GM12878 (cell line): ENCODE data around the gene MCFD2. TPM values are rescaled to one million over a fixed set of nuclear protein-coding genes. Genes with fewer than 3 reads are reported as not detected.

Experiments used
- ATAC-seq: fragments of 200-7000 bp; cut with Tn5 transposase; 3 replicates; pipeline ENCODE4 v1.9.1; 2020; ENCODE audit warnings: mild to moderate bottlenecking, moderate library complexity
- BruUV-seq: library from RNA; stranded (reverse); fragments of 400-500 nt; replicated peaks from 2 replicates; lab custom pipeline; 2021; lab: Mats Ljungman, UMichigan
- CTCF ChIA-PET: fragments of 300-600 bp; sonication (Branson Sonifier 250); formaldehyde crosslinking; extraction: SDS; loops from one replicate; lab custom pipeline; 2021; ENCODE audit warnings: inconsistent platforms; lab: Yijun Ruan, JAX
- POLR2A ChIA-PET: fragments of 350-600 bp; formaldehyde crosslinking; extraction: SDS; loops from one replicate; lab custom pipeline; 2021; ENCODE audit warnings: inconsistent platforms; lab: Charles Lee
- RAD21 ChIA-PET: fragments of 300-600 bp; sonication (Branson Sonifier 250); formaldehyde crosslinking; loops from one replicate; lab custom pipeline; 2023; ENCODE audit warnings: antibody characterized with exemption; ENCODE audit not compliant: unreplicated experiment; lab: Charles Lee
- SMC1A ChIA-PET: fragments of 300-600 bp; sonication (Branson Sonifier 250); formaldehyde crosslinking; loops from one replicate; lab custom pipeline; 2023; ENCODE audit not compliant: unreplicated experiment, uncharacterized antibody; lab: Charles Lee
- DNase-seq: peaks from one replicate; pipeline ENCODE4 v3.0.0-alpha.2; 2011; ENCODE audit warnings: low read depth, low spot score
- FAIRE-seq: peaks from 3 replicates; lab custom pipeline; 2011; peaks lifted over from hg19 to GRCh38; lab: Jason Lieb, UNC
- H2AFZ ChIP-seq: 2 replicates; pipeline ENCODE4 v1.6.0; 2011; ENCODE audit warnings: low read depth, low read length, control low read depth; ENCODE audit not compliant: control insufficient read depth
- H3K27ac ChIP-seq: 2 replicates; pipeline ENCODE4 v1.5.1; 2011; ENCODE audit warnings: control low read depth; ENCODE audit not compliant: control insufficient read depth, insufficient read depth
- H3K27me3 ChIP-seq, 2 experiments: replicated peaks in 1 of 2; 2 replicates each; pipeline versions ENCODE4 v1.6.0 to v1.6.1; 2011; ENCODE audit warnings: low read length in 1 of 2; ENCODE audit not compliant: control insufficient read depth in 2 of 2, insufficient read depth in 2 of 2
- H3K36me3 ChIP-seq, 2 experiments: 2 replicates each; pipeline ENCODE4 v1.5.1; 2011; ENCODE audit warnings: low read length in 1 of 2; ENCODE audit not compliant: control insufficient read depth in 2 of 2, insufficient read depth in 2 of 2
- H3K4me1 ChIP-seq: 2 replicates; pipeline ENCODE4 v1.6.1; 2011; ENCODE audit warnings: mild to moderate bottlenecking, low read length, moderate library complexity, mixed read lengths; ENCODE audit not compliant: control insufficient read depth, insufficient read depth
- H3K4me2 ChIP-seq: 2 replicates; pipeline ENCODE4 v1.6.0; 2011; ENCODE audit warnings: control low read depth; ENCODE audit not compliant: control insufficient read depth, insufficient read depth
- H3K4me3 ChIP-seq: fragments of 200-600 bp; sonication (generic); 2 replicates; pipeline ENCODE4 v1.5.1; 2016
- H3K79me2 ChIP-seq: 2 replicates; pipeline ENCODE4 v1.6.0; 2011; ENCODE audit warnings: low read length; ENCODE audit not compliant: control insufficient read depth, insufficient read depth
- H3K9ac ChIP-seq: 2 replicates; pipeline ENCODE4 v1.8.0; 2011; ENCODE audit warnings: low read length, control low read depth, mixed read lengths; ENCODE audit not compliant: control insufficient read depth, insufficient read depth
- H3K9me3 ChIP-seq: replicated peaks from 3 replicates; pipeline ENCODE4 v1.5.1; 2011; ENCODE audit warnings: mild to moderate bottlenecking, low read length; ENCODE audit not compliant: control insufficient read depth, insufficient read depth
- H4K20me1 ChIP-seq: 2 replicates; pipeline ENCODE4 v1.6.0; 2011; ENCODE audit not compliant: control insufficient read depth, insufficient read depth
- CBX3 ChIP-seq: fragments of 200-600 bp; sonication (generic); IDR thresholded peaks from 2 replicates; pipeline ENCODE4 v1.6.1; 2016; ENCODE audit warnings: low read depth, borderline replicate concordance
- CTCF ChIP-seq, 3 experiments: IDR thresholded peaks in 2 of 3; conservative IDR thresholded peaks in 1 of 3; 2 replicates each; pipeline ENCODE4 v1.5.1; 2011; ENCODE audit warnings: low read depth in 3 of 3, low read length in 3 of 3, mild to moderate bottlenecking in 3 of 3, control low read depth in 2 of 3, moderate library complexity in 2 of 3, inconsistent platforms in 1 of 3, mixed read lengths in 1 of 3; ENCODE audit not compliant: control insufficient read depth in 2 of 3, insufficient read depth in 1 of 3; ENCODE audit errors: extremely low read depth in 1 of 3
- PAX8 ChIP-seq: fragments of 450-650 bp; IDR thresholded peaks from 2 replicates; pipeline ENCODE4 v1.6.1; 2017; ENCODE audit warnings: mild to moderate bottlenecking, moderate library complexity
- REST ChIP-seq: IDR thresholded peaks from 2 replicates; pipeline ENCODE4 v1.6.1; 2012; ENCODE audit warnings: mild to moderate bottlenecking, low read depth, low read length
- SIN3A ChIP-seq: IDR thresholded peaks from 2 replicates; pipeline ENCODE4 v1.6.1; 2012; ENCODE audit warnings: low read depth, low read length, improper control_type of control experiment
- ZBED1 ChIP-seq: IDR thresholded peaks from 2 replicates; pipeline ENCODE4 v1.6.1; 2016; ENCODE audit warnings: borderline replicate concordance
- ZNF622 ChIP-seq: fragments of 450-650 bp; IDR thresholded peaks from 2 replicates; pipeline ENCODE4 v1.6.1; 2017; ENCODE audit warnings: mild to moderate bottlenecking, inconsistent platforms
- WGBS: methylation state at CpG from one replicate; pipeline ENCODE4 v1.1.6; 2016; ENCODE audit warnings: low lambda C conversion rate; ENCODE audit not compliant: insufficient replicate concordance, insufficient coverage; ENCODE audit errors: missing lambda C conversion rate; 5-methylcytosine and 5-hydroxymethylcytosine counted together
- in situ Hi-C: fragments of 300-500 bp; cut with MboI; formaldehyde crosslinking; loops from 9 replicates; pipeline ENCODE4 v1.14.3; 2018; ENCODE audit warnings: mixed read lengths
- intact Hi-C: fragments of 100-400 bp; cut with micrococcal nuclease; formaldehyde crosslinking; loops from one replicate; pipeline ENCODE4 v1.14.2; 2022; ENCODE audit not compliant: unreplicated experiment
- polyA plus RNA-seq, 11 experiments: library from polyadenylated mRNA; depleted of rRNA in 4 of 11; unstranded in 6 of 11; stranded (reverse) in 5 of 11; fragments of >200 nt; fragmentation: Nextera tagmentation in 4 of 11; fragmentation: Illumina TruSeq in 1 of 11; extraction: Ambion mirVana in 4 of 11; extraction: Trizol in 1 of 11; gene quantifications; 1 replicate in 1 of 11; 2 replicates in 10 of 11; pipeline versions ENCODE4 v1.2.1 to v1.2.3, GENCODE V29; 2011 to 2016; ENCODE audit warnings: inconsistent platforms in 2 of 11, missing spikeins in 2 of 11, low read depth in 1 of 11
- small RNA-seq: library from RNA; depleted of rRNA; stranded (forward); fragments of <200 nt; gene quantifications from one replicate; pipeline ENCODE3, GENCODE V24; 2014
- total RNA-seq, 4 experiments: library from RNA; depleted of rRNA in 3 of 4; stranded (reverse); fragments of >200 nt in 3 of 4; fragmentation: Illumina TruSeq in 1 of 4; extraction: Trizol in 1 of 4; gene quantifications; 2 replicates each; pipeline versions ENCODE4 v1.2.1 to v1.2.3, GENCODE V29; 2013 to 2021

Gene MCFD2
- total and polyA plus RNA-seq, 10 of the 15 experiments (the other 5 are each of a cell fraction or from before 2014, with no cell fraction given): 35.0 to 57.3 (median 40.3) TPM

GRCh38 chr2:46852124-46852523 is 63.5 kb downstream of the MCFD2 start:
- 22% methylated on average over 9 of the region's 9 CpGs for WGBS
- ChIA-PET SMC1A (no interaction called here), CTCF (no interaction called here), POLR2A (no interaction called here), RAD21 (no interaction called here)
- no peak for ATAC-seq
- no peaks in the 10 kb centered on the region for H3K36me3 ChIP-seq
- H3K9me3 ChIP-seq: no peaks in the 10 kb centered on the region
- no peak overlapping the region for H3K9ac ChIP-seq
- intact Hi-C loops: no loop called here
- H3K27ac ChIP-seq: no peak overlapping the region
- no peak for FAIRE-seq
- no peak overlapping the region for H3K4me2 ChIP-seq
- peaks cover 0 to 6% of the 10 kb centered on the region in 2 experiments; a peak in 3 of 4 replicates for H3K27me3 ChIP-seq
- TF ChIP-seq CTCF (IDR thresholded peaks at IDR 0.05 in 2 of 3, conservative IDR thresholded peaks at IDR 0.05 in 1 of 3; ENCODE audit: control insufficient read depth in 2 of 3, extremely low read depth in 1 of 3, insufficient read depth in 1 of 3, low read depth in 3 of 3, low read length in 3 of 3): no peak
- TF ChIP-seq REST: no peak
- TF ChIP-seq SIN3A: no peak
- TF ChIP-seq PAX8: no peak
- TF ChIP-seq CBX3: no peak
- no peak for TF ChIP-seq ZBED1
- TF ChIP-seq ZNF622: no peak
- TF ChIP-seq, all 136 proteins: peak for 0
- no TSS peak for BruUV-seq
- in situ Hi-C loops: no loop called here
- Histone ChIP-seq H3K4me3 (no peak overlapping the region), H3K4me1 (no peaks in the 10 kb centered on the region), H4K20me1 (no peaks in the 10 kb centered on the region), H3K79me2 (no peaks in the 10 kb centered on the region), H2AFZ (no peak overlapping the region)
- no peak for DNase-seq

Small RNAs within 50 kb of the gene (small RNA-seq; reads per million reads assigned to genes)
- not detected for gene AC093732.2

Other genes with a start within 250 kb of the MCFD2 start
- 4.4 and 4.7 TPM in 2 replicates for gene SOCS5, start 216.5 kb downstream of the MCFD2 start, total RNA-seq (2014; rRNA removed)
- 4.2 and 5.1 TPM in 2 replicates for gene SOCS5, start 216.5 kb downstream of the MCFD2 start, total RNA-seq (2014; rRNA removed; fragmentation: Illumina TruSeq; extraction: Trizol)
- 4.8 and 5.6 TPM in 2 replicates for gene SOCS5, start 216.5 kb downstream of the MCFD2 start, total RNA-seq (2021)
- gene SOCS5, start 216.5 kb downstream of the MCFD2 start, polyA plus RNA-seq (2011; rRNA removed): 9.3 and 13.4 TPM in 2 replicates
- 5.1 and 6.2 TPM in 2 replicates for gene SOCS5, start 216.5 kb downstream of the MCFD2 start, polyA plus RNA-seq (2014; fragmentation: Illumina TruSeq; extraction: Trizol)
- gene SOCS5, start 216.5 kb downstream of the MCFD2 start, polyA plus RNA-seq (2014; fragmentation: Nextera tagmentation; extraction: Ambion mirVana): 1 to 10 TPM in 1 of 2 experiments, under 1 TPM in 1; 0.82 to 1.6 TPM
- gene SOCS5, start 216.5 kb downstream of the MCFD2 start, polyA plus RNA-seq (2014; rRNA removed): 3.1 and 3.6 TPM in 2 replicates
- 1 to 10 TPM in 1 of 2 experiments, under 1 TPM in 1; 0.64 to 1.8 TPM for gene SOCS5, start 216.5 kb downstream of the MCFD2 start, polyA plus RNA-seq (2016; fragmentation: Nextera tagmentation; extraction: Ambion mirVana)
- gene TTC7A, start 25.4 kb upstream of the MCFD2 start, total RNA-seq (2014; rRNA removed): 32.3 and 32.5 TPM in 2 replicates
- 13.4 and 13.8 TPM in 2 replicates for gene TTC7A, start 25.4 kb upstream of the MCFD2 start, total RNA-seq (2014; rRNA removed; fragmentation: Illumina TruSeq; extraction: Trizol)
- gene TTC7A, start 25.4 kb upstream of the MCFD2 start, total RNA-seq (2021): 50.8 and 51.6 TPM in 2 replicates
- 9.8 and 18.7 TPM in 2 replicates for gene TTC7A, start 25.4 kb upstream of the MCFD2 start, polyA plus RNA-seq (2011; rRNA removed)
- 12.4 and 25.4 TPM in 2 replicates for gene TTC7A, start 25.4 kb upstream of the MCFD2 start, polyA plus RNA-seq (2014; fragmentation: Illumina TruSeq; extraction: Trizol)
- 1 to 10 TPM; 2.1 to 3.5 TPM for gene TTC7A, start 25.4 kb upstream of the MCFD2 start, polyA plus RNA-seq (2014; fragmentation: Nextera tagmentation; extraction: Ambion mirVana)
- gene TTC7A, start 25.4 kb upstream of the MCFD2 start, polyA plus RNA-seq (2014; rRNA removed): 28.3 and 28.8 TPM in 2 replicates
- 10 to 100 TPM in 1 of 2 experiments, 1 to 10 TPM in 1; 7.5 to 24.2 TPM for gene TTC7A, start 25.4 kb upstream of the MCFD2 start, polyA plus RNA-seq (2016; fragmentation: Nextera tagmentation; extraction: Ambion mirVana)
- 0.22 and 0.23 TPM in 2 replicates for gene STPG4, start 239.5 kb upstream of the MCFD2 start, total RNA-seq (2014; rRNA removed)
- 0.22 and 0.28 TPM in 2 replicates for gene STPG4, start 239.5 kb upstream of the MCFD2 start, total RNA-seq (2014; rRNA removed; fragmentation: Illumina TruSeq; extraction: Trizol)
- gene STPG4, start 239.5 kb upstream of the MCFD2 start, total RNA-seq (2021): not detected in 2 replicates
- 0.07 and 0.15 TPM in 2 replicates for gene STPG4, start 239.5 kb upstream of the MCFD2 start, polyA plus RNA-seq (2011; rRNA removed)
- gene STPG4, start 239.5 kb upstream of the MCFD2 start, polyA plus RNA-seq (2014; fragmentation: Illumina TruSeq; extraction: Trizol): 0.10 TPM in 1 of 2 replicates, not detected in the other
- not detected for gene STPG4, start 239.5 kb upstream of the MCFD2 start, polyA plus RNA-seq (2014; fragmentation: Nextera tagmentation; extraction: Ambion mirVana)
- 0.22 and 0.29 TPM in 2 replicates for gene STPG4, start 239.5 kb upstream of the MCFD2 start, polyA plus RNA-seq (2014; rRNA removed)
- gene STPG4, start 239.5 kb upstream of the MCFD2 start, polyA plus RNA-seq (2016; fragmentation: Nextera tagmentation; extraction: Ambion mirVana): under 1 TPM; 0.16 to 0.19 TPM